ENCODE data around the gene ZNF213. TPM values are rescaled to one million over a fixed set of nuclear protein-coding genes. Genes with fewer than 3 reads are reported as not detected.
"Not testable (repeated sequence)": the region's sequence is repeated elsewhere in the genome, so short reads cannot be mapped to it uniquely, and the experiment has no call there.

The ZNF213 gene
- polyA plus RNA-seq, 3 donors: 1.5 to 2.6 (median 1.8) TPM

GRCh38 chr16:3166505-3166886 is 31.7 kb downstream of the ZNF213 start:
- Histone ChIP-seq H3K4me1 (ENCODE audit: control insufficient read depth in 1 of 2, insufficient read depth in 2 of 2, low read length in 2 of 2) (peaks cover 17 to 19% of the 10 kb centered on the region in 2 donors), H3K27ac (ENCODE audit: low read depth in 1 of 2, low read length in 2 of 2) (no peak overlapping the region), H2AFZ (ENCODE audit: insufficient read depth, low read depth, low read length, poor library complexity, severe bottlenecking) (no peak overlapping the region), H3K4me3 (replicated peaks in 1 of 3; ENCODE audit: low read depth in 2 of 3, low read length in 3 of 3) (no peak overlapping the region), H3K79me2 (ENCODE audit: insufficient read depth, low read length) (no peaks in the 10 kb centered on the region), H4K20me1 (ENCODE audit: insufficient read depth, low read length) (no peaks in the 10 kb centered on the region), H3K36me3 (replicated peaks in 1 of 2; ENCODE audit: control insufficient read depth in 1 of 2, insufficient read depth in 2 of 2, low read length in 2 of 2) (no peaks in the 10 kb centered on the region), H3K4me2 (replicated peaks; ENCODE audit: extremely low read depth, low read length, poor library complexity, severe bottlenecking) (no peak overlapping the region), H3K9me3 (replicated peaks in 1 of 2; ENCODE audit: control insufficient read depth in 1 of 2, insufficient read depth in 1 of 2, low read length in 2 of 2) (peaks cover 0 to 13% of the 10 kb centered on the region in 2 donors), H3K9ac (ENCODE audit: insufficient read depth, low read length, poor library complexity, severe bottlenecking) (no peak overlapping the region), H3K27me3 (ENCODE audit: control insufficient read depth in 2 of 2, insufficient read depth in 2 of 2, low read length in 2 of 2) (peaks cover 31 to 57% of the 10 kb centered on the region in 2 donors)
- WGBS (ENCODE audit: insufficient coverage): no CpG with 5 or more reads among the region's 1 CpG
- TF ChIP-seq, protein P1, sequence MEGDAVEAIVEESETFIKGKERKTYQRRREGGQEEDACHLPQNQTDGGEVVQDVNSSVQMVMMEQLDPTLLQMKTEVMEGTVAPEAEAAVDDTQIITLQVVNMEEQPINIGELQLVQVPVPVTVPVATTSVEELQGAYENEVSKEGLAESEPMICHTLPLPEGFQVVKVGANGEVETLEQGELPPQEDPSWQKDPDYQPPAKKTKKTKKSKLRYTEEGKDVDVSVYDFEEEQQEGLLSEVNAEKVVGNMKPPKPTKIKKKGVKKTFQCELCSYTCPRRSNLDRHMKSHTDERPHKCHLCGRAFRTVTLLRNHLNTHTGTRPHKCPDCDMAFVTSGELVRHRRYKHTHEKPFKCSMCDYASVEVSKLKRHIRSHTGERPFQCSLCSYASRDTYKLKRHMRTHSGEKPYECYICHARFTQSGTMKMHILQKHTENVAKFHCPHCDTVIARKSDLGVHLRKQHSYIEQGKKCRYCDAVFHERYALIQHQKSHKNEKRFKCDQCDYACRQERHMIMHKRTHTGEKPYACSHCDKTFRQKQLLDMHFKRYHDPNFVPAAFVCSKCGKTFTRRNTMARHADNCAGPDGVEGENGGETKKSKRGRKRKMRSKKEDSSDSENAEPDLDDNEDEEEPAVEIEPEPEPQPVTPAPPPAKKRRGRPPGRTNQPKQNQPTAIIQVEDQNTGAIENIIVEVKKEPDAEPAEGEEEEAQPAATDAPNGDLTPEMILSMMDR (IDR thresholded peaks at IDR 0.05): no peak
- H3K36me3 Mint-ChIP-seq: peaks cover 1 to 3% of the 10 kb centered on the region in 2 donors
- no peak for DNase-seq
- peak overlapping the region in 1 of 2 donors; percentile 48 for H3K4me3 Mint-ChIP-seq
- H3K27ac Mint-ChIP-seq: no peak overlapping the region
- peaks cover 0 to 17% (median 8%) of the 10 kb centered on the region in 7 donors for H3K9me3 Mint-ChIP-seq
- peaks cover 22% of the 10 kb centered on the region for H3K4me1 Mint-ChIP-seq
- intact Hi-C loops (cut with micrococcal nuclease): loop anchor here in 1 of 2 donors (5.0 kb wide), 1 partner anchor 104 kb away; no protein-coding TSS in a partner anchor
- peaks cover 73 to 93% (median 75%) of the 10 kb centered on the region in 3 donors for H3K27me3 Mint-ChIP-seq (ENCODE audit: low read depth in 3 of 3)

GRCh38 chr16:3168729-3169128 is 33.9 kb downstream of the ZNF213 start:
- not testable (repeated sequence) for H3K36me3 Mint-ChIP-seq; H3K9ac ChIP-seq (ENCODE audit: insufficient read depth, low read length, poor library complexity, severe bottlenecking); H3K4me2 ChIP-seq (replicated peaks; ENCODE audit: extremely low read depth, low read length, poor library complexity, severe bottlenecking); H4K20me1 ChIP-seq (ENCODE audit: insufficient read depth, low read length); H3K4me3 ChIP-seq (replicated peaks in 1 of 3; ENCODE audit: low read depth in 2 of 3, low read length in 3 of 3); H3K79me2 ChIP-seq (ENCODE audit: insufficient read depth, low read length); H3K27ac ChIP-seq (ENCODE audit: low read depth in 1 of 2, low read length in 2 of 2); H3K27ac Mint-ChIP-seq; H3K36me3 ChIP-seq (replicated peaks in 1 of 2; ENCODE audit: control insufficient read depth in 1 of 2, insufficient read depth in 2 of 2, low read length in 2 of 2); H2AFZ ChIP-seq (ENCODE audit: insufficient read depth, low read depth, low read length, poor library complexity, severe bottlenecking); DNase-seq
- Mint-ChIP-seq H3K4me1 (peaks cover 21% of the 10 kb centered on the region), H3K9me3 (peaks cover 0 to 30% (median 17%) of the 10 kb centered on the region in 7 donors), H3K4me3 (peak overlapping the region in 1 of 2 donors; percentile 86), H3K27me3 (ENCODE audit: low read depth in 3 of 3) (peaks cover 75 to 92% (median 80%) of the 10 kb centered on the region in 3 donors)
- Histone ChIP-seq H3K9me3 (replicated peaks in 1 of 2; ENCODE audit: control insufficient read depth in 1 of 2, insufficient read depth in 1 of 2, low read length in 2 of 2) (peaks cover 0 to 21% of the 10 kb centered on the region in 2 donors), H3K27me3 (ENCODE audit: control insufficient read depth in 2 of 2, insufficient read depth in 2 of 2, low read length in 2 of 2) (peaks cover 44 to 75% of the 10 kb centered on the region in 2 donors), H3K4me1 (ENCODE audit: control insufficient read depth in 1 of 2, insufficient read depth in 2 of 2, low read length in 2 of 2) (peaks cover 24 to 25% of the 10 kb centered on the region in 2 donors)
- WGBS (ENCODE audit: insufficient coverage): 80% methylated on average over 1 of the region's 7 CpGs
- intact Hi-C loops (cut with micrococcal nuclease): loop anchor here in 1 of 2 donors (5.0 kb wide), 1 partner anchor 106 kb away; no protein-coding TSS in a partner anchor

Data from CD14-positive monocyte (primary cell).